GM18907 (cell line): ENCODE results near the gene ATF2.

Source experiments
- ATAC-seq: cut with Tn5 transposase; IDR thresholded peaks from one replicate; pipeline ENCODE4 v1.9.1; 2021; ENCODE audit warnings: mild to moderate bottlenecking, moderate library complexity; ENCODE audit not compliant: unreplicated experiment

ATF2 gene

GRCh38 chr2:175030380-175031271, 137.4 kb downstream of the ATF2 start:
- ATAC-seq, result no peak

- ATAC-seq, result no peak
Observed at GRCh38 chr2:175027755-175028154, 140.2 kb downstream of the ATF2 start.

- ATAC-seq, result no peak
Observed at GRCh38 chr2:175026385-175026784, 141.6 kb downstream of the ATF2 start.

- ATAC-seq, result no peak
Observed at GRCh38 chr2:175025946-175026345, 142.1 kb downstream of the ATF2 start.

GRCh38 chr2:175025233-175025632, 142.8 kb downstream of the ATF2 start:
- no peak for ATAC-seq

GRCh38 chr2:175022923-175023322, 145.1 kb downstream of the ATF2 start:
- no peak for ATAC-seq
